Common myeloid progenitor, CD34-positive (primary cell): ENCODE results near the gene TPP1.

ENCODE experiments used
- CTCF ChIA-PET: fragments of 350-600 bp; sonication (Branson Sonifier 250); formaldehyde crosslinking; loops from one replicate; lab custom pipeline; 2021; ENCODE audit warnings: antibody characterized with exemption; lab: Charles Lee
- POLR2A ChIA-PET: fragments of 350-600 bp; sonication (Branson Sonifier 250); formaldehyde crosslinking; loops from one replicate; lab custom pipeline; 2021; ENCODE audit warnings: antibody characterized with exemption; lab: Charles Lee
- DNase-seq, 3 donors: peaks; one replicate each; pipeline versions ENCODE4 v3.0.0 to v3.0.0-alpha.2; 2013
- H3K27ac ChIP-seq, 2 experiments: 1 replicate in 1 of 2; 2 replicates in 1 of 2; pipeline ENCODE4 v1.7.0; 2013; ENCODE audit warnings: inconsistent platforms in 2 of 2, low read length in 2 of 2, mild to moderate bottlenecking in 2 of 2, low read depth in 1 of 2, moderate library complexity in 1 of 2; ENCODE audit not compliant: severe bottlenecking in 2 of 2, insufficient read depth in 1 of 2, poor library complexity in 1 of 2
- H3K27me3 ChIP-seq, 5 experiments: replicated peaks in 2 of 5; 1 replicate in 3 of 5; 2 replicates in 2 of 5; pipeline versions ENCODE4 v1.6.1 to v1.7.0; 2013; ENCODE audit warnings: low read length in 4 of 5, mild to moderate bottlenecking in 2 of 5, moderate library complexity in 2 of 5, inconsistent platforms in 1 of 5; ENCODE audit not compliant: insufficient read depth in 5 of 5, control insufficient read depth in 4 of 5
- H3K36me3 ChIP-seq, 4 experiments: 1 replicate in 2 of 4; 2 replicates in 2 of 4; pipeline versions ENCODE4 v1.6.1 to v1.7.0; 2013; ENCODE audit warnings: low read length in 3 of 4, control low read depth in 1 of 4, mild to moderate bottlenecking in 1 of 4; ENCODE audit not compliant: control insufficient read depth in 4 of 4, insufficient read depth in 4 of 4
- H3K4me1 ChIP-seq, 4 experiments: 1 replicate in 3 of 4; 2 replicates in 1 of 4; pipeline versions ENCODE4 v1.6.1 to v1.7.1; 2013; ENCODE audit warnings: low read length in 3 of 4, mild to moderate bottlenecking in 3 of 4, control low read depth in 1 of 4, inconsistent platforms in 1 of 4, moderate library complexity in 1 of 4; ENCODE audit not compliant: control insufficient read depth in 4 of 4, insufficient read depth in 4 of 4; ENCODE audit errors: control extremely low read depth in 1 of 4
- H3K4me3 ChIP-seq, 7 experiments: 1 replicate in 4 of 7; 2 replicates in 3 of 7; pipeline versions ENCODE4 v1.5.1 to v1.7.0; 2013; ENCODE audit warnings: mild to moderate bottlenecking in 7 of 7, low read length in 6 of 7, moderate library complexity in 6 of 7, inconsistent platforms in 2 of 7, low read depth in 2 of 7, control low read depth in 1 of 7; ENCODE audit not compliant: insufficient read depth in 4 of 7, control insufficient read depth in 1 of 7; ENCODE audit errors: extremely low read depth in 1 of 7
- H3K9me3 ChIP-seq, 5 experiments: 1 replicate in 4 of 5; 2 replicates in 1 of 5; pipeline versions ENCODE4 v1.6.1 to v1.7.1; 2013; ENCODE audit warnings: low read length in 4 of 5, mild to moderate bottlenecking in 2 of 5, inconsistent platforms in 1 of 5, low read depth in 1 of 5, moderate library complexity in 1 of 5; ENCODE audit not compliant: control insufficient read depth in 4 of 5, insufficient read depth in 2 of 5; ENCODE audit errors: control extremely low read depth in 1 of 5
- WGBS: methylation state at CpG from one replicate; pipeline ENCODE4 v1.1.5; 2013; ENCODE audit not compliant: insufficient coverage; 5-methylcytosine and 5-hydroxymethylcytosine counted together

Gene TPP1

DNA sequence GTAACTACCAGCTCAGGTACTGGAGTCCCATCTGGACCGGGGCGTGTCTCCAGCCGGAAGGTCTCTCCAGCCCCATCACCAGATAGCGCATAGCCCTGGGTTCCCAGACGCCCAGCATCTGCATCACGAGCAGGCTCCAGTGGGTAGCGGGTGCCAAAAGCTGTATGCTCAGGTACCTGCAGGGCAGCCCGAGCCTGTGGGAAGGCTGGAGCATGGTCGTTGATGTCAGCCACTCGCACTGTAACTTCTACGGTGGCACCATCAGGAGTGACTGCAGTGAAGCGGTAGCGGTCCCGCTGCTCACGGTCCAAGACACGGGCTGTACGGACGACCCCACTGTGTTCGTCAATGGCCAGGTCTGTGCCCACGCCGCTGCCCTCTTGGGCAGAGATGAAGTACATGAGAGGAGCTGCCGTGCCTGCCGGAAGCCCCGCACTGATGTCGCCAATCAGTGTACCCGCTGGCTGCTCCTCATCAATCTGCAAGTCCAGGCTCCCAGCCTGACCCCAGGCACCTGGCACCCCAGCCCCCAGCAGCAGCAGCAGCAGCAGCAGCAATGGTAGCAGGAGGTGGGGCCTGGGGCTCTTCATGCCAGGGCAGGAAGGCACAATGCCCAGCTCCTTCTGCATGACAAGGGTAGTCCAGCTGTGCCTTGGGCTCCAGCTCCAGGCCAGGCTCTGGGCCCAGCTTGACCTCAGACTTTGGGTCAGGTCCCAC, 21.9 kb upstream of the TPP1 start:
- no peak for DNase-seq
- Histone ChIP-seq H3K9me3 (no peaks in the 10 kb centered on the region), H3K4me1 (peaks cover 2 to 23% (median 8%) of the 10 kb centered on the region in 4 experiments), H3K36me3 (peaks cover 0 to 8% (median 0%) of the 10 kb centered on the region in 4 experiments), H3K27me3 (no peaks in the 10 kb centered on the region), H3K4me3 (no peak overlapping the region), H3K27ac (no peak overlapping the region)
- ChIA-PET CTCF (interaction anchor here (0.6 to 1.8 kb wide), 6 partner anchors 11 to 338 kb away, joined by 3 to 5 read pairs (median 4); partner anchors contain the start of gene MRPL17), POLR2A (no interaction called here)
- 98% methylated on average over 26 of the region's 26 CpGs for WGBS

DNA sequence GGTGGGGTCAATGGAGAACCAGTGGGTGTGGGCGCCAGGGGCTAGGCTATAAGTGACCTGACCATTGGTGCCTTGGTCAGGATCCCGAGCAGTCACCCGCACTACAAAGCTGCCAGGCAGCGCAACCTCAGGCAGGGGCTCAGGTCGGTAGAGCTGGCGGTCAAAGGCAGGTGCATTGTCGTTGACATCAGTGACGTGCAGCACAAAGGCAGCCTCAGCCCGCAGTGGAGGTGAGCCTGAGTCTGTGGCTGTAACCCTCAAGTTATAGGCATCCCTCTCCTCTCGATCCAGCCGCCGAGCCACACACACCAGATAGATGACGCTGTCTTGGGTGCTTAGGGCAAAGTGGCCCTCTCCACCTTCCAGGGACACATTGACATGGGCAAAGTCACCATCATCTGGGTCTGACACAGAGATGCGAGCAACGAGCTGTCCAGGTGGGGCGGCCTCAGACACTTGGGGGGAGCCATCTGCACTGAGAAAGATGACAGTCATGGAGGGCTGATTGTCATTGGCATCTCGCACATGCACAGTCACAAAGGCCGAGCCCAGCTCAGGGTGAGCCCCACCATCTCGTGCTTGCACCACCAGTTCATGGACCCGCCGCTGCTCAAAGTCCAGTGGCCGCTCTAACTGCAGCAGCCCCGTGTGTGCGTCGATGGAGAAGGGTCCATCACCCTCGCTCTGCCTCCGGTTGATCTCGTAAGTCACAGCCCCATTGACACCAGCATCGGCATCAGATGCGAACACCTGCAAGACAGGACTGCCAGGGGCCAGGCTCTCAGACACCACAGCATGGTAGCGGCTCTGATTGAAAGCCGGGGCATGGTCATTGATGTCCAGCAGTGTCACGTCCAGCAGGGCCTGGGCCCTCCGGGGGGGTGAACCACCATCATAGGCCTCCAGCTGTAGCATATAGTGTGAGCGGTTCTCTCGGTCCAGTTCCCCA, 21.1 kb upstream of the TPP1 start:
- no peaks in the 10 kb centered on the region for H3K27me3 ChIP-seq
- H3K36me3 ChIP-seq = peaks cover 0 to 8% (median 0%) of the 10 kb centered on the region in 4 experiments
- H3K27ac ChIP-seq = no peak overlapping the region
- H3K4me3 ChIP-seq = no peak overlapping the region
- H3K9me3 ChIP-seq = no peaks in the 10 kb centered on the region
- WGBS = 98% methylated on average over 36 of the region's 36 CpGs
- no peak for DNase-seq
- POLR2A ChIA-PET = no interaction called here
- peaks cover 7 to 25% (median 15%) of the 10 kb centered on the region in 4 experiments for H3K4me1 ChIP-seq
- CTCF ChIA-PET = interaction anchor here (0.7 to 2.3 kb wide), 6 partner anchors 10 to 43 kb away, joined by 3 to 8 read pairs (median 4); partner anchors contain the start of gene MRPL17

GRCh38 chr11:6638429-6638828, 19.2 kb upstream of the TPP1 start:
- 96% methylated on average over 4 of the region's 4 CpGs for WGBS
- H3K36me3 ChIP-seq = peaks cover 0 to 8% (median 0%) of the 10 kb centered on the region in 4 experiments
- H3K4me3 ChIP-seq = no peak overlapping the region
- ChIA-PET CTCF (interaction anchor here (0.9 to 2.3 kb wide), 5 partner anchors 8 to 29 kb away, joined by 3 to 8 read pairs (median 5); partner anchors contain the start of gene TPP1), POLR2A (no interaction called here)
- no peak for DNase-seq
- peaks cover 12 to 33% (median 20%) of the 10 kb centered on the region in 4 experiments for H3K4me1 ChIP-seq
- no peaks in the 10 kb centered on the region for H3K9me3 ChIP-seq
- H3K27ac ChIP-seq = no peak overlapping the region
- H3K27me3 ChIP-seq = no peaks in the 10 kb centered on the region

GRCh38 chr11:6637871-6638270, 18.6 kb upstream of the TPP1 start:
- H3K36me3 ChIP-seq = peaks cover 0 to 11% (median 1%) of the 10 kb centered on the region in 4 experiments
- no peak for DNase-seq
- no peaks in the 10 kb centered on the region for H3K9me3 ChIP-seq
- 94% methylated on average over 3 of the region's 3 CpGs for WGBS
- peaks cover 12 to 29% (median 20%) of the 10 kb centered on the region in 4 experiments for H3K4me1 ChIP-seq
- H3K27ac ChIP-seq = no peak overlapping the region
- no peaks in the 10 kb centered on the region for H3K27me3 ChIP-seq
- ChIA-PET POLR2A (no interaction called here), CTCF (interaction anchor here (0.8 to 2.3 kb wide), 3 partner anchors 15 to 45 kb away, joined by 3 to 8 read pairs (median 5); partner anchors contain the start of genes MRPL17 and TPP1)
- H3K4me3 ChIP-seq = no peak overlapping the region

DNA sequence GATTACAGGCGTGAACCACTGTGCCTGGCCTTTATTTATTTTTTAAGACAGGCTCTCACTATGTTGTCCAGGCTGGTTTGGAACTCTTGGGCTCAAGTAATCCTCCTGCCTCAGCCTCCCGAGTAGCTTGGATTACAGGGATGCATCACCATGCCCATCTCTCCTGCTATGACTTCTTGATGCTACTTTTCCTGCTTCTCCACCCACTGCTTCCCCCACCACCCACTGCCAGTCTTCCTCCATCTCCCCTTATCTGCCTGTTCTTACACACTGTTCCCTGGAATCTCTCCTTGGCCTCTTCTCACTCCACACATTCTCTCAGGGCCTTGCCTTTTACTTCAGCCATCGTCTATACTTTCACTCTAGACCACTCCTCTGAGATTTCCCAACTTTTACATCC, 17.3 kb upstream of the TPP1 start:
- Histone ChIP-seq H3K4me1 (peaks cover 12 to 32% (median 20%) of the 10 kb centered on the region in 4 experiments), H3K36me3 (peaks cover 0 to 13% (median 2%) of the 10 kb centered on the region in 4 experiments), H3K9me3 (no peaks in the 10 kb centered on the region), H3K4me3 (no peak overlapping the region), H3K27ac (no peak overlapping the region), H3K27me3 (no peaks in the 10 kb centered on the region)
- CTCF ChIA-PET = no interaction called here
- 96% methylated on average over 3 of the region's 3 CpGs for WGBS
- POLR2A ChIA-PET = no interaction called here
- no peak for DNase-seq

- Histone ChIP-seq H3K9me3 (no peaks in the 10 kb centered on the region), H3K27ac (peak overlapping the region in 1 of 2 experiments; percentile 51), H3K4me1 (peaks cover 12 to 32% (median 20%) of the 10 kb centered on the region in 4 experiments), H3K27me3 (no peaks in the 10 kb centered on the region), H3K36me3 (peaks cover 0 to 11% (median 2%) of the 10 kb centered on the region in 4 experiments), H3K4me3 (peak overlapping the region in 2 of 7 experiments; percentile 12 to 31)
- peak; percentile 47 to 78 (median 76) for DNase-seq
- ChIA-PET POLR2A (interaction anchor here (1.0 kb wide), 1 partner anchor 16 kb away, joined by 3 read pairs; the partner anchor contains the start of gene TPP1), CTCF (interaction anchor here (1.2 to 2.4 kb wide), 2 partner anchors 17 to 31 kb away, joined by 3 to 8 read pairs; partner anchors contain the start of gene TPP1)
- WGBS = 3% methylated on average over 5 of the region's 10 CpGs
These were observed 16.1 kb upstream of the TPP1 start for GRCh38 chr11:6635082-6635932.
